Heart left ventricle (tissue), 13 donors: ENCODE measurements around the gene ZNF273.

ENCODE experiments used
- POLR2A ChIP-seq, 2 donors: fragments of 450-650 bp; IDR thresholded peaks; one replicate each; pipeline ENCODE4 v1.6.1; 2017; ENCODE audit warnings: antibody characterized with exemption in 2 of 2, mild to moderate bottlenecking in 2 of 2, moderate library complexity in 2 of 2
- TF ChIP-seq, protein P1 (sequence below), 12 donors: fragments of 200-600 bp; sonication (generic) in 4 of 12; IDR thresholded peaks; one replicate each; pipeline versions ENCODE4 v1.5.0 to v1.8.0; 2018 to 2022; ENCODE audit warnings: antibody characterized with exemption in 12 of 12, mild to moderate bottlenecking in 5 of 12
- donor health status: ischemic (EF 13 %, LVEDD 7.1; RV severe dilation, severe dysfunction).
- donor health status: DM: no; HTN: yes; CAD: no.
- donor health status: DM: no; HTN: no; CAD: no.
- donor health status: ischemic (EF 25% LVEDD 6.9; RV normal size, moderate dysfunction).
- donor health status: ischemic (EF 25% LVEDD 5.7; RV mildly dilated, moderate dysfunction).
- donor health status: ischemic (EF 35%, LVEDD 5.7; RV mildly dilated, moderate dysfunction).
- donor health status: nonischemic (EF 11% LVEDD 7.7; RV severe dilation, severe dysfunction).
- donor health status: DM: yes; HTN: yes; CAD: no.
- donor health status: PGD.
- donor health status: ischemic (EF 29% LVEDD 5.4; RV normal size, mild dysfunction).
- donor health status: nonischemic (EF 23%, LVEDD 6.1; RV moderate dilation, normal function).

DNA sequence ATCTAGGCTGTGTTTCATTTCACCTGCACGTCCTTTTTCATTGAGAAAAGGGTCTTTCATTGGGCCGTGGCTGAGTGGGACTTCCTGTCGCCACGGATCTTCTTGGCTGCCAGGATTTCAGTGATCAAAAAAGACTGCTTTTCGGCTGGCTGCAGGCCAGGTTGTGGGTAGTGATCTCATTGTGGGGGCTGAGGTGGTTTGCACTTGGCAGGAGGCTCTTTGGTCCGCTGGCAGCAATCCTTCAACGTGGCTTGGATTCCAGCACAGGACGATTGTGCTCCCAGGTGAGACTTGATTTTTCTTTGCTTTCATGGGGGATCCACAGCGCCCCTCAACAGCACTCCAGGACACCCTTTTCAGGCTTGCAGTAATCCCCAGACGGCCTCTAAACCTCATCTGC is 29.0 kb upstream of the ZNF273 start:
- TF ChIP-seq, protein P1, sequence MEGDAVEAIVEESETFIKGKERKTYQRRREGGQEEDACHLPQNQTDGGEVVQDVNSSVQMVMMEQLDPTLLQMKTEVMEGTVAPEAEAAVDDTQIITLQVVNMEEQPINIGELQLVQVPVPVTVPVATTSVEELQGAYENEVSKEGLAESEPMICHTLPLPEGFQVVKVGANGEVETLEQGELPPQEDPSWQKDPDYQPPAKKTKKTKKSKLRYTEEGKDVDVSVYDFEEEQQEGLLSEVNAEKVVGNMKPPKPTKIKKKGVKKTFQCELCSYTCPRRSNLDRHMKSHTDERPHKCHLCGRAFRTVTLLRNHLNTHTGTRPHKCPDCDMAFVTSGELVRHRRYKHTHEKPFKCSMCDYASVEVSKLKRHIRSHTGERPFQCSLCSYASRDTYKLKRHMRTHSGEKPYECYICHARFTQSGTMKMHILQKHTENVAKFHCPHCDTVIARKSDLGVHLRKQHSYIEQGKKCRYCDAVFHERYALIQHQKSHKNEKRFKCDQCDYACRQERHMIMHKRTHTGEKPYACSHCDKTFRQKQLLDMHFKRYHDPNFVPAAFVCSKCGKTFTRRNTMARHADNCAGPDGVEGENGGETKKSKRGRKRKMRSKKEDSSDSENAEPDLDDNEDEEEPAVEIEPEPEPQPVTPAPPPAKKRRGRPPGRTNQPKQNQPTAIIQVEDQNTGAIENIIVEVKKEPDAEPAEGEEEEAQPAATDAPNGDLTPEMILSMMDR (IDR thresholded peaks at IDR 0.05): no peak
- TF ChIP-seq POLR2A (IDR thresholded peaks at IDR 0.05): no peak
